HCT116 (cell line): Measurements from ENCODE around the gene MCTP2.

Experiments
- CTCF ChIP-seq, 3 experiments: fragments of 200-600 bp in 1 of 3; sonication (generic) in 1 of 3; IDR thresholded peaks in 2 of 3; conservative IDR thresholded peaks in 1 of 3; 2 replicates each; pipeline ENCODE4 v1.5.1; 2012 to 2017; ENCODE audit warnings: low read depth in 2 of 3, low read length in 2 of 3, antibody characterized with exemption in 1 of 3, borderline replicate concordance in 1 of 3, control low read depth in 1 of 3, mild to moderate bottlenecking in 1 of 3, mixed read lengths in 1 of 3, mixed run types in 1 of 3, moderate library complexity in 1 of 3; ENCODE audit not compliant: insufficient read depth in 1 of 3
- EZH2 ChIP-seq: fragments of 200-600 bp; sonication (generic); IDR thresholded peaks from 2 replicates; pipeline ENCODE4 v1.6.1; 2017; ENCODE audit warnings: antibody characterized with exemption, mixed run types
- POLR2A ChIP-seq: IDR thresholded peaks from 2 replicates; pipeline ENCODE4 v1.7.0; 2011; ENCODE audit warnings: borderline replicate concordance; ENCODE audit not compliant: insufficient read depth, insufficient read length; ENCODE audit errors: extremely low read depth
- POLR2AphosphoS5 ChIP-seq: IDR thresholded peaks from 2 replicates; pipeline ENCODE4 v1.6.1; 2011; ENCODE audit warnings: mild to moderate bottlenecking, low read depth, low read length, moderate library complexity
- RAD21 ChIP-seq: IDR thresholded peaks from 2 replicates; pipeline ENCODE4 v1.6.1; 2012; ENCODE audit warnings: low read depth, mild to moderate bottlenecking
- TCF7L2 ChIP-seq: IDR thresholded peaks from 2 replicates; pipeline ENCODE4 v1.7.0; 2011; ENCODE audit warnings: borderline replicate concordance, inconsistent platforms; ENCODE audit not compliant: insufficient read depth, insufficient read length; ENCODE audit errors: extremely low read depth
- TF ChIP-seq, protein P1 (sequence below): IDR thresholded peaks from 2 replicates; pipeline ENCODE4 v1.6.1; 2012

GRCh38 chr15:94363382-94363781 lies 132.0 kb downstream of the MCTP2 start:
- no peak for TF ChIP-seq CTCF (IDR thresholded peaks at IDR 0.05 in 2 of 3, conservative IDR thresholded peaks at IDR 0.05 in 1 of 3; ENCODE audit: borderline replicate concordance in 1 of 3, insufficient read depth in 1 of 3, low read depth in 2 of 3, low read length in 2 of 3)
- TF ChIP-seq POLR2A: no peak
- TF ChIP-seq, protein P1, sequence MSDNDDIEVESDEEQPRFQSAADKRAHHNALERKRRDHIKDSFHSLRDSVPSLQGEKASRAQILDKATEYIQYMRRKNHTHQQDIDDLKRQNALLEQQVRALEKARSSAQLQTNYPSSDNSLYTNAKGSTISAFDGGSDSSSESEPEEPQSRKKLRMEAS: no peak
- TF ChIP-seq TCF7L2: no peak
- no peak for TF ChIP-seq EZH2
- TF ChIP-seq POLR2AphosphoS5: no peak
- no peak for TF ChIP-seq RAD21
